ENCODE measurements around the gene PPIB.

The PPIB gene

GRCh38 chr15:64156652-64157331, 6.0 kb downstream of the PPIB start:
- TF ChIP-seq, protein P1, sequence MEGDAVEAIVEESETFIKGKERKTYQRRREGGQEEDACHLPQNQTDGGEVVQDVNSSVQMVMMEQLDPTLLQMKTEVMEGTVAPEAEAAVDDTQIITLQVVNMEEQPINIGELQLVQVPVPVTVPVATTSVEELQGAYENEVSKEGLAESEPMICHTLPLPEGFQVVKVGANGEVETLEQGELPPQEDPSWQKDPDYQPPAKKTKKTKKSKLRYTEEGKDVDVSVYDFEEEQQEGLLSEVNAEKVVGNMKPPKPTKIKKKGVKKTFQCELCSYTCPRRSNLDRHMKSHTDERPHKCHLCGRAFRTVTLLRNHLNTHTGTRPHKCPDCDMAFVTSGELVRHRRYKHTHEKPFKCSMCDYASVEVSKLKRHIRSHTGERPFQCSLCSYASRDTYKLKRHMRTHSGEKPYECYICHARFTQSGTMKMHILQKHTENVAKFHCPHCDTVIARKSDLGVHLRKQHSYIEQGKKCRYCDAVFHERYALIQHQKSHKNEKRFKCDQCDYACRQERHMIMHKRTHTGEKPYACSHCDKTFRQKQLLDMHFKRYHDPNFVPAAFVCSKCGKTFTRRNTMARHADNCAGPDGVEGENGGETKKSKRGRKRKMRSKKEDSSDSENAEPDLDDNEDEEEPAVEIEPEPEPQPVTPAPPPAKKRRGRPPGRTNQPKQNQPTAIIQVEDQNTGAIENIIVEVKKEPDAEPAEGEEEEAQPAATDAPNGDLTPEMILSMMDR (IDR thresholded peaks at IDR 0.05; ENCODE audit: insufficient read depth, missing control alignments), result no peak
- no peak for DNase-seq (ENCODE audit: insufficient read length, low spot score)
- FAIRE-seq, result no peak

GRCh38 chr15:64155802-64156651, 6.8 kb downstream of the PPIB start:
- no peak for FAIRE-seq
- TF ChIP-seq, protein P1 (IDR thresholded peaks at IDR 0.05; ENCODE audit: insufficient read depth, missing control alignments), result no peak
- DNase-seq (ENCODE audit: insufficient read length, low spot score), result no peak

DNA sequence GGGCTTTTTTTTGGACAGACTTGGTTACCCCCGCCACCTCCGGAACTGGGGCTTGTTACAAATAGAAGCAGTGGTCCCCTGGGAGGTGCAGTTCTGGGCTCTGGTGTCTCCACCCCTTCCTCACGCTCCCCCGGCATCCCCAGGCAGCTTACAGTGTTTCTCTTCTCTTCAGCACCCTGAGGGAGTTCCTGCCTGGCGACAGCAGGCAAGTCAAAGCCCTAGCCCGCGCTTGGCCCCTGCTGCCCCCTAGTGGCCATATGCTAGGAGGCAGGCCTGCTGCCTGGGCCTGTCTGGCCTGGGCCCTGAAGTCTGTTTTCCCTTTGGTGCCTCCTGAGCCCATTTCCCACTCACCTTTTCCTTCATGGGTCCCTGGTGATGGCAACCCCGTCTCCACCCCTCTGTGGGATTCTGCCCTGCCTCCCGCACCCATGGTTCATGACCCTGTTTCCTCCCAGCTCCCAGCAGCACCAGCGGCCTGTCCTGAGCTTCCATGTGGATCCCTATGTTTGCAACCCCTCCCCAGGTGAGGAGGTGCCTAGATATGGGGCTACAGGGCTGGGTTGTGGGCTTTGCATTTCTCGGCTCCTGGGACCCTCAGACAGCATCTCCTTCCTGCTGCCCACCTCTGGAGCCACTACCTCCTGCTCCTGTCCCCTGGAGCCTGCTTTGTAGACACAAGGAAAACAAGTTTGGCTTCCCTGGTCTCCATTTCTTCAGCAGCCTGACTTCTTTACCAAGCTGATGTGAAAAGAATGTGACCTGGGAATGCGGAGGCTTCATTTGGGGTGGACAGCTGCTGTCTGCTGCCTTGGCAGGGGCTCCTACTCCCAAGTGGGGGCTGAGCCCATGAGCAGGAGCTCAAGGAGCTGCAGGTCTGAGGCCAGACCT, 9.1 kb downstream of the PPIB start:
- TF ChIP-seq, protein P1 (IDR thresholded peaks at IDR 0.05; ENCODE audit: insufficient read depth, missing control alignments), result peak; percentile 94
- DNase-seq (ENCODE audit: insufficient read length, low spot score) (peak; percentile 89), FAIRE-seq (no peak)

GRCh38 chr15:64152507-64153387, 10.1 kb downstream of the PPIB start:
- TF ChIP-seq, protein P1 (IDR thresholded peaks at IDR 0.05; ENCODE audit: insufficient read depth, missing control alignments), result no peak
- FAIRE-seq (no peak), DNase-seq (ENCODE audit: insufficient read length, low spot score) (no peak)

- TF ChIP-seq, protein P1 (IDR thresholded peaks at IDR 0.05; ENCODE audit: insufficient read depth, missing control alignments), result no peak
- FAIRE-seq (no peak), DNase-seq (ENCODE audit: insufficient read length, low spot score) (no peak)
These were observed 10.9 kb downstream of the PPIB start, which contains the start of gene SNX22 for GRCh38 chr15:64151727-64152506. TSS of gene SNX22 (plus strand) at chr15:64151731. CDS start at chr15:64151776, 45 bp downstream.

All from D721Med (cell line).